ENCODE results near the gene NRG3. TPM values are rescaled to one million over a fixed set of nuclear protein-coding genes. Genes with fewer than 3 reads are reported as not detected.

Gene NRG3
- total RNA-seq, 1 experiment from 2014 or later = not detected

GRCh38 chr10:82411416-82411815 lies 536.4 kb downstream of the NRG3 start:
- Histone ChIP-seq H3K79me2 (ENCODE audit: insufficient read depth, low read length) (no peaks in the 10 kb centered on the region), H4K20me1 (ENCODE audit: insufficient read depth) (no peaks in the 10 kb centered on the region), H3K9me3 (ENCODE audit: control insufficient read depth in 1 of 2, insufficient read depth in 1 of 2, low read depth in 1 of 2, low read length in 2 of 2) (peaks cover 11% of the 10 kb centered on the region in 2 experiments; a peak in 2 of 4 replicates), H3K4me2 (ENCODE audit: low read length) (no peak overlapping the region), H3K4me1 (ENCODE audit: control insufficient read depth in 1 of 2, insufficient read depth in 2 of 2, low read length in 2 of 2) (no peaks in the 10 kb centered on the region), H3K27ac (ENCODE audit: low read depth, low read length) (no peak overlapping the region), H3K4me3 (replicated peaks in 1 of 2; ENCODE audit: low read depth in 1 of 2, low read length in 2 of 2) (no peak overlapping the region), H3K9me2 (ENCODE audit: insufficient read depth) (no peaks in the 10 kb centered on the region), H3K27me3 (ENCODE audit: insufficient read depth, low read length) (no peaks in the 10 kb centered on the region), H3K9ac (ENCODE audit: low read length) (no peak overlapping the region), H3K36me3 (ENCODE audit: control insufficient read depth in 1 of 2, insufficient read depth in 2 of 2, low read length in 2 of 2) (no peaks in the 10 kb centered on the region), H2AFZ (ENCODE audit: low read depth, low read length, poor library complexity, severe bottlenecking) (no peak overlapping the region)
- no peak for TF ChIP-seq ELF1 (IDR thresholded peaks at IDR 0.05; ENCODE audit: borderline replicate concordance, low read depth)
- TF ChIP-seq, protein P1, sequence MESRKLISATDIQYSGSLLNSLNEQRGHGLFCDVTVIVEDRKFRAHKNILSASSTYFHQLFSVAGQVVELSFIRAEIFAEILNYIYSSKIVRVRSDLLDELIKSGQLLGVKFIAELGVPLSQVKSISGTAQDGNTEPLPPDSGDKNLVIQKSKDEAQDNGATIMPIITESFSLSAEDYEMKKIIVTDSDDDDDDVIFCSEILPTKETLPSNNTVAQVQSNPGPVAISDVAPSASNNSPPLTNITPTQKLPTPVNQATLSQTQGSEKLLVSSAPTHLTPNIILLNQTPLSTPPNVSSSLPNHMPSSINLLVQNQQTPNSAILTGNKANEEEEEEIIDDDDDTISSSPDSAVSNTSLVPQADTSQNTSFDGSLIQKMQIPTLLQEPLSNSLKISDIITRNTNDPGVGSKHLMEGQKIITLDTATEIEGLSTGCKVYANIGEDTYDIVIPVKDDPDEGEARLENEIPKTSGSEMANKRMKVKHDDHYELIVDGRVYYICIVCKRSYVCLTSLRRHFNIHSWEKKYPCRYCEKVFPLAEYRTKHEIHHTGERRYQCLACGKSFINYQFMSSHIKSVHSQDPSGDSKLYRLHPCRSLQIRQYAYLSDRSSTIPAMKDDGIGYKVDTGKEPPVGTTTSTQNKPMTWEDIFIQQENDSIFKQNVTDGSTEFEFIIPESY (IDR thresholded peaks at IDR 0.05; ENCODE audit: extremely low read depth, insufficient replicate concordance, low read length) = no peak
- DNase-seq (ENCODE audit: low read depth, low spot score) (no peak), ATAC-seq (no peak)
- no TSS peak for BruUV-seq (replicated peaks)
- intact Hi-C loops (cut with micrococcal nuclease) = no loop called here
- ChIA-PET POLR2A (no interaction called here), RAD21 (ENCODE audit: low non-redundant PET in 1 of 2, low total read pairs in 2 of 2, uncharacterized antibody in 2 of 2, unreplicated experiment in 2 of 2) (no interaction called here), CTCF (no interaction called here)

DNA sequence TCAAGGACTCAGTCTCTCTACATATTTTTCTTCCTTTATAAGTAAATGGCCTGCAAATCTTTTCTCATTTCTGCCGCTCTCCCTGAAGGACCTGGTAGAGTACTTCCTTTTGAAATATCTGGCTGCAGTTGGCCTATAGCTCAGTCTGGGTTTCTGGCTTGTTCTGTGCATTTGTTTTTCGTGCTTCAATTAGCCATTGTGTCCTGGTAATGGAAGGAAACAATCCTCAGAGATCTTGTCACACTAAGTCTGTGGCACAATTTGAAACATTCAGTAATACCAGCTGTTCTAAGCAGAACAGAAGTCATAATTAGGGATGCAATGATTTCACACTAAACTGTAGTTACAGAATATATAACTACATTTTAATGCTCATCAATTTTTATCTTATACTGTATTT lies 545.0 kb downstream of the NRG3 start:
- no peak for TF ChIP-seq POLR2A (IDR thresholded peaks at IDR 0.05; ENCODE audit: borderline replicate concordance, extremely low read depth, insufficient read depth, insufficient read length)
- TF ChIP-seq, protein P2, sequence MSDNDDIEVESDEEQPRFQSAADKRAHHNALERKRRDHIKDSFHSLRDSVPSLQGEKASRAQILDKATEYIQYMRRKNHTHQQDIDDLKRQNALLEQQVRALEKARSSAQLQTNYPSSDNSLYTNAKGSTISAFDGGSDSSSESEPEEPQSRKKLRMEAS (IDR thresholded peaks at IDR 0.05) = no peak
- no peak for TF ChIP-seq CEBPB (IDR thresholded peaks at IDR 0.05; ENCODE audit: low read depth)
- no peak for TF ChIP-seq CBX3 (IDR thresholded peaks at IDR 0.05; ENCODE audit: low read depth)
- TF ChIP-seq, protein P1 (IDR thresholded peaks at IDR 0.05; ENCODE audit: extremely low read depth, insufficient replicate concordance, low read length) = no peak
- no peak for TF ChIP-seq EGR1 (IDR thresholded peaks at IDR 0.05; ENCODE audit: low read depth)
- no peak for TF ChIP-seq EZH2phosphoT487 (IDR thresholded peaks at IDR 0.05; ENCODE audit: borderline replicate concordance)
- no peaks in the 10 kb centered on the region for H3K27me3 ChIP-seq (ENCODE audit: insufficient read depth, low read length)
- CTCF ChIA-PET = no interaction called here

More for the DNA sequence above, 545.0 kb downstream of the NRG3 start:
- intact Hi-C loops (cut with micrococcal nuclease) = no loop called here
- no peak for ATAC-seq
- Histone ChIP-seq H3K36me3 (ENCODE audit: control insufficient read depth in 1 of 2, insufficient read depth in 2 of 2, low read length in 2 of 2) (no peaks in the 10 kb centered on the region; a peak in 1 of 4 replicates), H2AFZ (ENCODE audit: low read depth, low read length, poor library complexity, severe bottlenecking) (no peak overlapping the region), H3K4me1 (ENCODE audit: control insufficient read depth in 1 of 2, insufficient read depth in 2 of 2, low read length in 2 of 2) (no peaks in the 10 kb centered on the region), H3K9ac (ENCODE audit: low read length) (no peak overlapping the region), H3K4me3 (replicated peaks in 1 of 2; ENCODE audit: low read depth in 1 of 2, low read length in 2 of 2) (no peak overlapping the region), H3K4me2 (ENCODE audit: low read length) (no peak overlapping the region), H3K9me2 (ENCODE audit: insufficient read depth) (no peaks in the 10 kb centered on the region), H3K79me2 (ENCODE audit: insufficient read depth, low read length) (no peaks in the 10 kb centered on the region), H4K20me1 (ENCODE audit: insufficient read depth) (no peaks in the 10 kb centered on the region), H3K27ac (ENCODE audit: low read depth, low read length) (no peak overlapping the region), H3K9me3 (ENCODE audit: control insufficient read depth in 1 of 2, insufficient read depth in 1 of 2, low read depth in 1 of 2, low read length in 2 of 2) (peaks cover 4 to 40% of the 10 kb centered on the region in 2 experiments; a peak in 2 of 4 replicates)
- BruUV-seq (replicated peaks) = no TSS peak
- DNase-seq (ENCODE audit: low read depth, low spot score) = no peak
- ChIA-PET RAD21 (ENCODE audit: low non-redundant PET in 1 of 2, low total read pairs in 2 of 2, uncharacterized antibody in 2 of 2, unreplicated experiment in 2 of 2) (no interaction called here), POLR2A (no interaction called here)
